Astrocyte (in vitro differentiated cells and primary cell): ENCODE results near the gene ABCG5. TPM values are rescaled to one million over a fixed set of nuclear protein-coding genes. Genes with fewer than 3 reads are reported as not detected.

Experiments used
- DNase-seq: peaks from one replicate; pipeline ENCODE4 v3.0.0-alpha.2; 2010; ENCODE audit warnings: low read depth
- FAIRE-seq: peaks from 2 replicates; lab custom pipeline; 2011; peaks lifted over from hg19 to GRCh38; lab: Jason Lieb, UNC
- H2AFZ ChIP-seq: 2 replicates; pipeline ENCODE4 v1.6.0; 2012; ENCODE audit warnings: low read depth, low read length, inconsistent platforms
- H3K27ac ChIP-seq: 2 replicates; pipeline ENCODE4 v1.5.1; 2011; ENCODE audit warnings: low read depth, low read length, inconsistent platforms
- H3K27me3 ChIP-seq: 2 replicates; pipeline ENCODE4 v1.6.0; 2011; ENCODE audit warnings: low read length, inconsistent platforms; ENCODE audit not compliant: insufficient read depth
- H3K36me3 ChIP-seq: 2 replicates; pipeline ENCODE4 v1.5.1; 2011; ENCODE audit warnings: low read length, inconsistent platforms; ENCODE audit not compliant: insufficient read depth
- H3K4me1 ChIP-seq: 2 replicates; pipeline ENCODE4 v1.5.1; 2011; ENCODE audit warnings: low read length, inconsistent platforms; ENCODE audit not compliant: insufficient read depth
- H3K4me2 ChIP-seq: 2 replicates; pipeline ENCODE4 v1.6.0; 2012; ENCODE audit warnings: low read length, inconsistent platforms
- H3K4me3 ChIP-seq: 2 replicates; pipeline ENCODE4 v1.5.1; 2011; ENCODE audit warnings: low read depth, mild to moderate bottlenecking, low read length, inconsistent platforms; ENCODE audit not compliant: insufficient read depth
- H3K79me2 ChIP-seq: 2 replicates; pipeline ENCODE4 v1.6.0; 2012; ENCODE audit warnings: mild to moderate bottlenecking, low read length, inconsistent platforms; ENCODE audit not compliant: insufficient read depth
- H3K9ac ChIP-seq: 2 replicates; pipeline ENCODE4 v1.6.0; 2012; ENCODE audit warnings: mild to moderate bottlenecking, low read length, inconsistent platforms
- H3K9me3 ChIP-seq: 2 replicates; pipeline ENCODE4 v1.5.1; 2012; ENCODE audit warnings: low read depth, mild to moderate bottlenecking, low read length, inconsistent platforms; ENCODE audit not compliant: insufficient read depth
- H4K20me1 ChIP-seq: 2 replicates; pipeline ENCODE4 v1.6.0; 2012; ENCODE audit warnings: low read length, inconsistent platforms; ENCODE audit not compliant: insufficient read depth
- H3K27ac Mint-ChIP-seq: one replicate; pipeline ENCODE4 v1.8.0; 2021; ENCODE audit warnings: mild to moderate bottlenecking, mixed read lengths; ENCODE audit not compliant: unreplicated experiment
- H3K27me3 Mint-ChIP-seq: one replicate; pipeline ENCODE4 v1.8.0; 2021; ENCODE audit warnings: low read depth, mixed read lengths; ENCODE audit not compliant: unreplicated experiment
- H3K36me3 Mint-ChIP-seq: one replicate; pipeline ENCODE4 v1.8.0; 2021; ENCODE audit warnings: low read depth, mixed read lengths; ENCODE audit not compliant: unreplicated experiment
- H3K4me1 Mint-ChIP-seq: one replicate; pipeline ENCODE4 v1.8.0; 2021; ENCODE audit warnings: low read depth, mixed read lengths; ENCODE audit not compliant: unreplicated experiment
- H3K4me3 Mint-ChIP-seq: one replicate; pipeline ENCODE4 v1.8.0; 2021; ENCODE audit warnings: mild to moderate bottlenecking, moderate library complexity, mixed read lengths; ENCODE audit not compliant: unreplicated experiment
- H3K9me3 Mint-ChIP-seq: one replicate; pipeline ENCODE4 v1.8.0; 2021; ENCODE audit warnings: mild to moderate bottlenecking, mixed read lengths; ENCODE audit not compliant: unreplicated experiment
- CTCF ChIP-seq: IDR thresholded peaks from 2 replicates; pipeline ENCODE4 v1.5.1; 2011; ENCODE audit warnings: low read depth, mild to moderate bottlenecking, inconsistent platforms, low read length, moderate library complexity; ENCODE audit not compliant: insufficient read depth
- EZH2 ChIP-seq: IDR thresholded peaks from 2 replicates; pipeline ENCODE4 v1.6.1; 2012; ENCODE audit warnings: mild to moderate bottlenecking, low read length, inconsistent platforms; ENCODE audit not compliant: insufficient read depth
- total RNA-seq: library from RNA; stranded (reverse); gene quantifications from 2 replicates; pipeline ENCODE4 v1.2.1, GENCODE V29; 2021

Gene ABCG5
- total RNA-seq, 1 donor from 2014 or later, result not detected

GRCh38 chr2:43842866-43843226 lies 4.2 kb upstream of the ABCG5 start:
- Histone ChIP-seq H3K27ac (no peak overlapping the region), H3K4me1 (no peaks in the 10 kb centered on the region), H2AFZ (no peak overlapping the region), H3K4me3 (no peak overlapping the region), H3K79me2 (no peaks in the 10 kb centered on the region), H3K9ac (no peak overlapping the region), H4K20me1 (no peaks in the 10 kb centered on the region), H3K27me3 (peaks cover 12% of the 10 kb centered on the region), H3K9me3 (no peaks in the 10 kb centered on the region), H3K36me3 (no peaks in the 10 kb centered on the region), H3K4me2 (no peak overlapping the region)
- DNase-seq (no peak), FAIRE-seq (no peak)
- H3K4me3 Mint-ChIP-seq, result no peak overlapping the region
- no peak overlapping the region for H3K27ac Mint-ChIP-seq
- H3K4me1 Mint-ChIP-seq, result no peaks in the 10 kb centered on the region
- H3K27me3 Mint-ChIP-seq, result peaks cover 26% of the 10 kb centered on the region
- no peak for TF ChIP-seq EZH2
- TF ChIP-seq CTCF, result no peak
- peaks cover 1% of the 10 kb centered on the region for H3K9me3 Mint-ChIP-seq
- H3K36me3 Mint-ChIP-seq, result no peaks in the 10 kb centered on the region

- no peak for TF ChIP-seq CTCF
- no peak for TF ChIP-seq EZH2
- Histone ChIP-seq H3K4me1 (no peaks in the 10 kb centered on the region), H3K27ac (no peak overlapping the region), H3K27me3 (peaks cover 12% of the 10 kb centered on the region), H3K36me3 (no peaks in the 10 kb centered on the region), H3K9me3 (no peaks in the 10 kb centered on the region), H2AFZ (no peak overlapping the region), H4K20me1 (no peaks in the 10 kb centered on the region), H3K9ac (no peak overlapping the region), H3K4me3 (no peak overlapping the region), H3K4me2 (no peak overlapping the region), H3K79me2 (no peaks in the 10 kb centered on the region)
- Mint-ChIP-seq H3K27ac (no peak overlapping the region), H3K27me3 (peaks cover 23% of the 10 kb centered on the region), H3K4me1 (no peaks in the 10 kb centered on the region), H3K4me3 (no peak overlapping the region), H3K36me3 (no peaks in the 10 kb centered on the region), H3K9me3 (peaks cover 1% of the 10 kb centered on the region)
- DNase-seq (no peak), FAIRE-seq (no peak)
These were observed 3.6 kb upstream of the ABCG5 start for GRCh38 chr2:43841949-43842865.

- H3K36me3 ChIP-seq, result no peaks in the 10 kb centered on the region
- H3K27ac ChIP-seq, result no peak overlapping the region
- H3K27ac Mint-ChIP-seq, result no peak overlapping the region
- no peak overlapping the region for H3K9ac ChIP-seq
- H3K4me1 Mint-ChIP-seq, result no peaks in the 10 kb centered on the region
- no peaks in the 10 kb centered on the region for H3K79me2 ChIP-seq
- H3K4me1 ChIP-seq, result no peaks in the 10 kb centered on the region
- FAIRE-seq (no peak), DNase-seq (no peak)
- H3K27me3 Mint-ChIP-seq, result peaks cover 11% of the 10 kb centered on the region
- TF ChIP-seq CTCF (no peak), EZH2 (no peak)
- H3K36me3 Mint-ChIP-seq, result no peaks in the 10 kb centered on the region
- no peak overlapping the region for H3K4me3 Mint-ChIP-seq
- no peak overlapping the region for H2AFZ ChIP-seq
- no peak overlapping the region for H3K4me3 ChIP-seq
- no peaks in the 10 kb centered on the region for H4K20me1 ChIP-seq
- H3K9me3 ChIP-seq, result no peaks in the 10 kb centered on the region
- no peak overlapping the region for H3K4me2 ChIP-seq
- H3K9me3 Mint-ChIP-seq, result no peaks in the 10 kb centered on the region
- peaks cover 6% of the 10 kb centered on the region for H3K27me3 ChIP-seq
These were observed 2.3 kb upstream of the ABCG5 start for GRCh38 chr2:43840965-43841364.
